Hematopoietic multipotent progenitor cell treated with erythropoietin and hydrocortisone succinate and interleukin-3 and kit ligand, for 15 days (in vitro differentiated cells): Measurements from ENCODE around the gene LRRC37A2.
"Not testable (repeated sequence)": the region's sequence is repeated elsewhere in the genome, so short reads cannot be mapped to it uniquely, and the experiment has no call there.

Source experiments
- DNase-seq: peaks from one replicate; pipeline ENCODE4 v3.0.0-alpha.2; 2015; ENCODE audit warnings: low spot score

The LRRC37A2 gene

GRCh38 chr17:46598344-46598931 is 86.2 kb downstream of the LRRC37A2 start:
- not testable (repeated sequence) for DNase-seq

GRCh38 chr17:46600767-46601166 is 88.5 kb downstream of the LRRC37A2 start:
- not testable (repeated sequence) for DNase-seq

- DNase-seq, result not testable (repeated sequence)
Measured at GRCh38 chr17:46603125-46603524, 90.9 kb downstream of the LRRC37A2 start.
